H9 (cell line): ENCODE measurements around the gene CEP350. TPM values are rescaled to one million over a fixed set of nuclear protein-coding genes. Genes with fewer than 3 reads are reported as not detected.

ENCODE experiments used
- DNase-seq: peaks from one replicate; pipeline ENCODE4 v3.0.0-alpha.2; 2017
- H2AFZ ChIP-seq: one replicate; pipeline ENCODE4 v1.6.1; 2013; ENCODE audit warnings: mild to moderate bottlenecking, low read length, control low read depth, moderate library complexity
- H2AK5ac ChIP-seq: 2 replicates; pipeline ENCODE4 v1.6.1; 2013; ENCODE audit warnings: low read length, control low read depth, mixed read lengths; ENCODE audit not compliant: insufficient read length
- H2BK120ac ChIP-seq: one replicate; pipeline ENCODE4 v1.6.1; 2013; ENCODE audit warnings: low read depth, mild to moderate bottlenecking, low read length, control low read depth, inconsistent platforms; ENCODE audit not compliant: poor library complexity, severe bottlenecking
- H2BK12ac ChIP-seq: 2 replicates; pipeline ENCODE4 v1.6.1; 2013; ENCODE audit warnings: low read length, control low read depth, mixed read lengths, low read depth; ENCODE audit not compliant: insufficient read length
- H2BK15ac ChIP-seq: 2 replicates; pipeline ENCODE4 v1.6.1; 2013; ENCODE audit warnings: low read depth, low read length, control low read depth
- H2BK20ac ChIP-seq: one replicate; pipeline ENCODE4 v1.6.1; 2013; ENCODE audit warnings: low read depth, mild to moderate bottlenecking, low read length, control low read depth, inconsistent platforms; ENCODE audit not compliant: poor library complexity, severe bottlenecking
- H2BK5ac ChIP-seq: 2 replicates; pipeline ENCODE4 v1.6.1; 2013; ENCODE audit warnings: low read length, control low read depth, mixed read lengths; ENCODE audit not compliant: insufficient read length
- H3K14ac ChIP-seq: 2 replicates; pipeline ENCODE4 v1.6.1; 2013; ENCODE audit warnings: low read length, control low read depth; ENCODE audit not compliant: insufficient read depth
- H3K18ac ChIP-seq: 2 replicates; pipeline ENCODE4 v1.6.1; 2013; ENCODE audit warnings: low read depth, mild to moderate bottlenecking, mixed read lengths, low read length, control low read depth; ENCODE audit not compliant: insufficient read length
- H3K23ac ChIP-seq: 2 replicates; pipeline ENCODE4 v1.6.1; 2013; ENCODE audit warnings: low read length, control low read depth, mixed read lengths, low read depth; ENCODE audit not compliant: insufficient read length
- H3K23me2 ChIP-seq: 2 replicates; pipeline ENCODE4 v1.6.1; 2013; ENCODE audit warnings: low read depth, mild to moderate bottlenecking, mixed read lengths, low read length, control low read depth; ENCODE audit not compliant: insufficient read length, poor library complexity, severe bottlenecking
- H3K27ac ChIP-seq: 2 replicates; pipeline ENCODE4 v1.5.1; 2013; ENCODE audit warnings: low read length, control low read depth, mixed read lengths, low read depth; ENCODE audit not compliant: insufficient read length
- H3K27me3 ChIP-seq: 2 replicates; pipeline ENCODE4 v1.6.1; 2013; ENCODE audit warnings: low read length, control low read depth, inconsistent platforms; ENCODE audit not compliant: insufficient read depth
- H3K4ac ChIP-seq: 2 replicates; pipeline ENCODE4 v1.6.1; 2013; ENCODE audit warnings: low read depth, mild to moderate bottlenecking, control low read depth, inconsistent platforms, low read length, moderate library complexity
- H3K4me1 ChIP-seq: 2 replicates; pipeline ENCODE4 v1.6.1; 2013; ENCODE audit warnings: low read length, control low read depth, inconsistent platforms; ENCODE audit not compliant: insufficient read depth
- H3K4me2 ChIP-seq: 2 replicates; pipeline ENCODE4 v1.6.1; 2013; ENCODE audit warnings: low read length, control low read depth, mixed read lengths; ENCODE audit not compliant: insufficient read length, insufficient read depth
- H3K56ac ChIP-seq: 2 replicates; pipeline ENCODE4 v1.6.1; 2013; ENCODE audit warnings: low read depth, mild to moderate bottlenecking, mixed read lengths, low read length, control low read depth; ENCODE audit not compliant: insufficient read length
- H3K79me1 ChIP-seq: 2 replicates; pipeline ENCODE4 v1.6.1; 2013; ENCODE audit warnings: low read depth, mild to moderate bottlenecking, moderate library complexity, low read length, control low read depth, inconsistent platforms; ENCODE audit not compliant: insufficient read depth, poor library complexity, severe bottlenecking
- H3K79me2 ChIP-seq: 2 replicates; pipeline ENCODE4 v1.6.1; 2013; ENCODE audit warnings: low read length, control low read depth, inconsistent platforms; ENCODE audit not compliant: insufficient read depth
- H3K9ac ChIP-seq: 2 replicates; pipeline ENCODE4 v1.6.1; 2013; ENCODE audit warnings: low read length, control low read depth, mixed read lengths; ENCODE audit not compliant: insufficient read length; ENCODE audit errors: extremely low read depth
- H3K9me3 ChIP-seq: one replicate; pipeline ENCODE4 v1.6.1; 2013; ENCODE audit warnings: low read depth, low read length, inconsistent platforms; ENCODE audit not compliant: control insufficient read depth
- H3T11ph ChIP-seq: one replicate; pipeline ENCODE4 v1.6.1; 2013; ENCODE audit warnings: mild to moderate bottlenecking, low read length, control low read depth, inconsistent platforms
- H4K20me1 ChIP-seq: one replicate; pipeline ENCODE4 v1.6.1; 2013; ENCODE audit not compliant: control insufficient read depth, insufficient read length, insufficient read depth
- H4K5ac ChIP-seq: 2 replicates; pipeline ENCODE4 v1.6.1; 2013; ENCODE audit warnings: low read depth, mild to moderate bottlenecking, mixed read lengths, low read length, control low read depth; ENCODE audit not compliant: insufficient read length
- H4K8ac ChIP-seq: replicated peaks from 2 replicates; pipeline ENCODE4 v1.6.1; 2013; ENCODE audit warnings: low read length, control low read depth, mixed read lengths, low read depth; ENCODE audit not compliant: insufficient read length
- H4K91ac ChIP-seq: 2 replicates; pipeline ENCODE4 v1.6.1; 2013; ENCODE audit warnings: low read depth, mild to moderate bottlenecking, moderate library complexity, mixed read lengths, low read length, control low read depth; ENCODE audit not compliant: insufficient read length
- H3K27ac Mint-ChIP-seq, 3 experiments: 2 replicates in 2 of 3; 3 replicates in 1 of 3; pipeline ENCODE4 v1.8.0; 2020 to 2021; ENCODE audit warnings: mixed read lengths in 3 of 3, mild to moderate bottlenecking in 1 of 3, moderate library complexity in 1 of 3
- H3K27me3 Mint-ChIP-seq: 2 replicates; pipeline ENCODE4 v1.8.0; 2021; ENCODE audit warnings: low read depth, mild to moderate bottlenecking, moderate library complexity, mixed read lengths
- H3K36me3 Mint-ChIP-seq, 3 experiments: 2 replicates in 2 of 3; 3 replicates in 1 of 3; pipeline ENCODE4 v1.8.0; 2020 to 2021; ENCODE audit warnings: low read depth in 3 of 3, mixed read lengths in 3 of 3; ENCODE audit not compliant: insufficient read depth in 1 of 3
- H3K4me1 Mint-ChIP-seq, 2 experiments: 2 replicates each; pipeline ENCODE4 v1.8.0; 2020; ENCODE audit warnings: mixed read lengths in 2 of 2
- H3K4me3 Mint-ChIP-seq, 2 experiments: 2 replicates in 1 of 2; 3 replicates in 1 of 2; pipeline ENCODE4 v1.8.0; 2020 to 2021; ENCODE audit warnings: mild to moderate bottlenecking in 2 of 2, mixed read lengths in 2 of 2, moderate library complexity in 1 of 2
- H3K9me3 Mint-ChIP-seq, 2 experiments: 2 replicates in 1 of 2; 3 replicates in 1 of 2; pipeline ENCODE4 v1.8.0; 2020; ENCODE audit warnings: mild to moderate bottlenecking in 2 of 2, mixed read lengths in 2 of 2, moderate library complexity in 1 of 2
- WGBS: extraction: QIAGEN DNeasy Blood & Tissue Kit; methylation state at CpG from one replicate; pipeline ENCODE4 v1.1.7; 2013; ENCODE audit warnings: missing lambda C conversion rate, low lambda C conversion rate, mixed read lengths; ENCODE audit not compliant: insufficient read length; ENCODE audit errors: extremely low coverage; 5-methylcytosine and 5-hydroxymethylcytosine counted together
- total RNA-seq: library from RNA; stranded (reverse); gene quantifications from 2 replicates; pipeline ENCODE4 v1.2.1, GENCODE V29; 2021
- TF ChIP-seq, protein P1 (sequence below): fragments of 200-600 bp; sonication (generic); conservative IDR thresholded peaks from 3 replicates; pipeline ENCODE4 v1.8.0; 2021; ENCODE audit warnings: antibody characterized with exemption, mild to moderate bottlenecking

Gene CEP350
- total RNA-seq, 1 experiment from 2014 or later = 39.2 TPM

DNA sequence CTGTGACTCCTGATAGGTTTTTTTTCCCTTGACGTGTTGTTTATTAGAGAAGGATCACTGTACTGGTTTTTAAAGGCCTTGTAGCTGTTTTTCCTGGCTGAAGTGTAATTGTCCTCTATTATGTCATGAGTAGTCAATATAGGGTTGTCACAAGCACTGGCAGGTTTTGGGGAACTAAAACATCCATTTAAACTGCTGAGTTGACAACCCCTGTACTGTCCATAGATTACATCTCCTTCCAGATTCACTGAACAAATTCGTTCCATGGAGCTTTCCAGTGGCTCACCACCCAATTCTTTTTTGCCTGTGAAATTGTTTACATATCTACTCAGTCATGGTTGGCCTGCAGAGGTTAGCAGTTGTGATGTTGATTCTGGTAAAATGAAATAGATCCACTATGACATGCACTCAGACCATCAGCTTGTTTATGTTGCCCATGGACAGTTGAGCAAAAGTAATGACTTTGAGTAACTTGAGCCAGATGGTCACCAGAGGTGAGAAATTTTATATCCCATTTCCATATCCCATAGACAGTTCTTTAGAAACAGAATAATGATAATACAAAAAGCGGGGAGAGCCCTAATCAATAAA lies 140.2 kb downstream of the CEP350 start:
- H3K14ac ChIP-seq = no peak overlapping the region
- H4K8ac ChIP-seq = no peak overlapping the region
- DNase-seq = no peak
- H3K9me3 Mint-ChIP-seq = no peaks in the 10 kb centered on the region
- no CpG with 5 or more reads among the region's 3 CpGs for WGBS
- no peaks in the 10 kb centered on the region for H3K27me3 ChIP-seq
- H3K4me1 Mint-ChIP-seq = peaks cover 0 to 2% of the 10 kb centered on the region in 2 experiments; a peak in 1 of 4 replicates
- no peaks in the 10 kb centered on the region for H3K9me3 ChIP-seq
- no peaks in the 10 kb centered on the region for H4K20me1 ChIP-seq
- H3K79me2 ChIP-seq = no peaks in the 10 kb centered on the region
- H3K56ac ChIP-seq = no peak overlapping the region
- H3K27me3 Mint-ChIP-seq = no peaks in the 10 kb centered on the region
- H2BK5ac ChIP-seq = no peak overlapping the region
- H3K4me3 Mint-ChIP-seq = no peak overlapping the region
- H3K23ac ChIP-seq = no peak overlapping the region
- no peak overlapping the region for H2AFZ ChIP-seq
- H3K27ac Mint-ChIP-seq = no peak overlapping the region
- no peak overlapping the region for H3T11ph ChIP-seq
- H4K5ac ChIP-seq = no peak overlapping the region
- no peak overlapping the region for H2BK12ac ChIP-seq
- H3K4me1 ChIP-seq = no peaks in the 10 kb centered on the region
- no peak overlapping the region for H3K18ac ChIP-seq
- no peak overlapping the region for H2BK120ac ChIP-seq
- no peak overlapping the region for H3K4me2 ChIP-seq
- no peaks in the 10 kb centered on the region for H3K23me2 ChIP-seq
- H3K36me3 Mint-ChIP-seq = peaks cover 12 to 60% (median 52%) of the 10 kb centered on the region in 3 experiments; a peak in 6 of 7 replicates
- H3K79me1 ChIP-seq = no peaks in the 10 kb centered on the region
- H2AK5ac ChIP-seq = no peak overlapping the region
- no peak overlapping the region for H3K4ac ChIP-seq
- H3K9ac ChIP-seq = no peak overlapping the region
- H3K27ac ChIP-seq = no peak overlapping the region
- TF ChIP-seq, protein P1, sequence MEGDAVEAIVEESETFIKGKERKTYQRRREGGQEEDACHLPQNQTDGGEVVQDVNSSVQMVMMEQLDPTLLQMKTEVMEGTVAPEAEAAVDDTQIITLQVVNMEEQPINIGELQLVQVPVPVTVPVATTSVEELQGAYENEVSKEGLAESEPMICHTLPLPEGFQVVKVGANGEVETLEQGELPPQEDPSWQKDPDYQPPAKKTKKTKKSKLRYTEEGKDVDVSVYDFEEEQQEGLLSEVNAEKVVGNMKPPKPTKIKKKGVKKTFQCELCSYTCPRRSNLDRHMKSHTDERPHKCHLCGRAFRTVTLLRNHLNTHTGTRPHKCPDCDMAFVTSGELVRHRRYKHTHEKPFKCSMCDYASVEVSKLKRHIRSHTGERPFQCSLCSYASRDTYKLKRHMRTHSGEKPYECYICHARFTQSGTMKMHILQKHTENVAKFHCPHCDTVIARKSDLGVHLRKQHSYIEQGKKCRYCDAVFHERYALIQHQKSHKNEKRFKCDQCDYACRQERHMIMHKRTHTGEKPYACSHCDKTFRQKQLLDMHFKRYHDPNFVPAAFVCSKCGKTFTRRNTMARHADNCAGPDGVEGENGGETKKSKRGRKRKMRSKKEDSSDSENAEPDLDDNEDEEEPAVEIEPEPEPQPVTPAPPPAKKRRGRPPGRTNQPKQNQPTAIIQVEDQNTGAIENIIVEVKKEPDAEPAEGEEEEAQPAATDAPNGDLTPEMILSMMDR = no peak
- no peak overlapping the region for H2BK15ac ChIP-seq
- H4K91ac ChIP-seq = no peak overlapping the region
- H2BK20ac ChIP-seq = no peak overlapping the region
